HG03039 (cell line): Measurements from ENCODE around the gene HTRA2.
"Not testable (repeated sequence)": the region's sequence is repeated elsewhere in the genome, so short reads cannot be mapped to it uniquely, and the experiment has no call there.

ENCODE experiments used
- ATAC-seq: cut with Tn5 transposase; IDR thresholded peaks from one replicate; pipeline ENCODE4 v1.9.1; 2021; ENCODE audit warnings: mild to moderate bottlenecking, moderate library complexity; ENCODE audit not compliant: unreplicated experiment

HTRA2 gene

GRCh38 chr2:74556831-74557370 lies 27.2 kb downstream of the HTRA2 start:
- ATAC-seq = no peak

- ATAC-seq = no peak
These were observed 28.8 kb downstream of the HTRA2 start for GRCh38 chr2:74558284-74559230.

- ATAC-seq = no peak
These were observed 30.2 kb downstream of the HTRA2 start for GRCh38 chr2:74559912-74560311.

GRCh38 chr2:74560591-74560990 lies 30.9 kb downstream of the HTRA2 start:
- no peak for ATAC-seq

GRCh38 chr2:74561022-74561421 lies 31.3 kb downstream of the HTRA2 start:
- not testable (repeated sequence) for ATAC-seq

GRCh38 chr2:74562126-74562775 lies 32.5 kb downstream of the HTRA2 start:
- no peak for ATAC-seq

- ATAC-seq = no peak
These were observed 34.5 kb downstream of the HTRA2 start for GRCh38 chr2:74564222-74564621.

- no peak for ATAC-seq
These were observed 36.5 kb downstream of the HTRA2 start for GRCh38 chr2:74566076-74566753.

- no peak for ATAC-seq
These were observed 37.0 kb downstream of the HTRA2 start for GRCh38 chr2:74566754-74567085.

- no peak for ATAC-seq
These were observed 38.1 kb downstream of the HTRA2 start for GRCh38 chr2:74567881-74568280.

- ATAC-seq = no peak
These were observed 40.0 kb downstream of the HTRA2 start for GRCh38 chr2:74569686-74570085.

GRCh38 chr2:74571058-74571457 lies 41.3 kb downstream of the HTRA2 start:
- ATAC-seq = peak; percentile 58

- ATAC-seq = no peak
These were observed 42.6 kb downstream of the HTRA2 start for GRCh38 chr2:74572178-74572925.

- ATAC-seq = peak; percentile 30
These were observed 44.2 kb downstream of the HTRA2 start for GRCh38 chr2:74573747-74574562.

GRCh38 chr2:74575320-74575719 lies 45.6 kb downstream of the HTRA2 start:
- ATAC-seq = no peak

GRCh38 chr2:74576211-74576862 lies 46.6 kb downstream of the HTRA2 start:
- no peak for ATAC-seq

GRCh38 chr2:74576863-74577229 lies 47.1 kb downstream of the HTRA2 start:
- no peak for ATAC-seq

GRCh38 chr2:74577448-74577847 lies 47.7 kb downstream of the HTRA2 start:
- peak; percentile 33 for ATAC-seq

- ATAC-seq = peak; percentile 47
These were observed 48.7 kb downstream of the HTRA2 start for GRCh38 chr2:74578408-74578807.
